Posterior vena cava (tissue), 2 donors: Measurements from ENCODE around the gene PON1. TPM values are rescaled to one million over a fixed set of nuclear protein-coding genes. Genes with fewer than 3 reads are reported as not detected.

Experiments used
- DNase-seq: peaks from one replicate; pipeline ENCODE4 v3.0.0-alpha.2; 2020; ENCODE audit warnings: low spot score
- intact Hi-C, 2 donors: fragments of 100-400 bp; cut with DNase I; formaldehyde crosslinking; loops; one replicate each; pipeline versions ENCODE4 v1.14.1 to v1.14.2; 2022 to 2023
- total RNA-seq, 2 donors: library from RNA; stranded (reverse); fragmentation: NEBNext Ultra II Directional; extraction: Animal tissue kit (Norgen Biotek cat#: 25700); gene quantifications; one replicate each; pipeline ENCODE4 v1.2.1, GENCODE V29; 2021
- donor health status: DM: yes; HTN: yes; CAD: no.
- donor health status: DM: yes; HTN: yes; CAD: no.

The PON1 gene
- total RNA-seq, 2 donors from 2014 or later, result not detected

- intact Hi-C loops, result no loop called here
- DNase-seq, result no peak
Measured at GRCh38 chr7:95265634-95266033, 58.7 kb downstream of the PON1 start.

DNA sequence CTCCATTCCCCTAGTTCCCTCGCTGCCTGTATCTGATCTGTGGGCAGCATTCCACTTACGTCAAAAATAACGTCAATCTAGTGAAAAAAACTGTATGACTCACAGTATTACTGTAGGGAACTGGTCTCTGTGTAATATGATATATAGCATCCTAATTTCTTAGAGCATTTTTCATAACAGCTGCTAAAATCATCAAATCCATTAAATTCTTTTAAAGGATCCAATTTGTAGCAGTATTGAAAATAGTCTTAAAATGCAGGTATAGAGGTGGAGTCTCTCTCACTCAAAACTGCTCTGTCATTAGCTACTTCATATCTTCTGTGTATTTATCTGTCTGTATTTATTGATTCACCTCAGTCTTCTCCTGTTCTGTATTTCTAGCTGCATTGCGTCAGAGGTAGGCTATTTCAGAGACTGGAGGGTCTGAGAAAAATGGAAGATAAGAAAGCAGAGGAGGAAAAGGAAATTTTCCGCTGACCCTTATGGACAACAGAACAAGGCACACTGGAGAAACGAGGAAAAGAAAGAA, 59.9 kb downstream of the PON1 start:
- DNase-seq, result no peak
- intact Hi-C loops, result no loop called here

- no peak for DNase-seq
Measured at GRCh38 chr7:95263785-95264362, 60.5 kb downstream of the PON1 start.

GRCh38 chr7:95262875-95263274, 61.5 kb downstream of the PON1 start:
- intact Hi-C loops, result no loop called here
- no peak for DNase-seq

More at GRCh38 chr7:95263785-95264362, 60.5 kb downstream of the PON1 start:
- intact Hi-C loops, result no loop called here

- no peak for DNase-seq
- intact Hi-C loops, result no loop called here
Measured at GRCh38 chr7:95261895-95262415, 62.4 kb downstream of the PON1 start.

- no peak for DNase-seq
- intact Hi-C loops, result no loop called here
Measured at GRCh38 chr7:95255691-95256090, 68.6 kb downstream of the PON1 start.

GRCh38 chr7:95253986-95254385, 70.3 kb downstream of the PON1 start:
- DNase-seq, result no peak
- intact Hi-C loops, result no loop called here

DNA sequence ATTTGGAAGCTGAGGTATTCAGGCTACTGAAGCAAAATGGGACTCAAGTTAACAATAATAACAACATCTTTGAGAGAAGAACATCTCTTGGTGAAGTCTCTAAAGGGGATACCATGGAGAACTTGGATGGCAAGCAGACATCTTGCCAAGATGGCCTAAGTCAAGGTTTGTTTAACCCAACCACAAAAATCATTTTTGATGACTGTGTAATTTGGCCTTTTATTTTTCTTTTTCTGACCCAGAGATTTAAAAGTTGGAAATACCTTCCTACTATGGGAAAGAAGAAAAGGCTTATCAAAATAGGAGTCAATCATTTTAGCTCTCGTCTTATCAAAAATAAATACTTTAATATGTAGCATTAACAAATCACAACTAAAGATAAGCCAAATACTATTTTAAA, 72.4 kb downstream of the PON1 start:
- intact Hi-C loops, result no loop called here
- DNase-seq, result no peak

GRCh38 chr7:95250571-95250970, 73.8 kb downstream of the PON1 start:
- DNase-seq, result no peak
- intact Hi-C loops, result no loop called here

Other genes with a start within 250 kb of the PON1 start
- under 1 TPM; 0.74 to 0.90 TPM for gene PON3, start 71.8 kb upstream of the PON1 start, total RNA-seq
- gene PON2, start 110.5 kb upstream of the PON1 start, total RNA-seq, result 10 to 100 TPM; 39.1 to 49.8 TPM
- under 1 TPM in 1 of 2 donors, not detected in 1; 0.24 TPM for gene ASB4, start 161.4 kb upstream of the PON1 start, total RNA-seq